Bronchial epithelial cell (primary cell): ENCODE data around the gene NAAA. TPM values are rescaled to one million over a fixed set of nuclear protein-coding genes. Genes with fewer than 3 reads are reported as not detected.

Experiments
- DNase-seq: peaks from one replicate; pipeline ENCODE4 v3.0.0-alpha.2; 2010; ENCODE audit warnings: low read depth
- FAIRE-seq: peaks from 2 replicates; lab custom pipeline; 2011; peaks lifted over from hg19 to GRCh38; lab: Jason Lieb, UNC
- H3K27me3 ChIP-seq: 2 replicates; pipeline ENCODE4 v1.5.1; 2011; ENCODE audit warnings: low read length; ENCODE audit not compliant: control insufficient read depth, insufficient read depth
- H3K36me3 ChIP-seq: 2 replicates; pipeline ENCODE4 v1.5.1; 2011; ENCODE audit warnings: low read length; ENCODE audit not compliant: control insufficient read depth, insufficient read depth
- H3K4me3 ChIP-seq: 2 replicates; pipeline ENCODE4 v1.5.1; 2011; ENCODE audit warnings: mild to moderate bottlenecking, low read depth, low read length, control low read depth
- CTCF ChIP-seq: IDR thresholded peaks from 2 replicates; pipeline ENCODE4 v1.5.1; 2011; ENCODE audit warnings: mild to moderate bottlenecking, moderate library complexity, low read length, control low read depth, inconsistent platforms; ENCODE audit not compliant: insufficient read depth, severe bottlenecking
- total RNA-seq: library from RNA; depleted of rRNA; stranded (reverse); fragments of >200 nt; gene quantifications from 2 replicates; pipeline ENCODE4 v1.2.1, GENCODE V29; 2014

The NAAA gene
- total RNA-seq, 1 donor from 2014 or later, result 26.9 TPM

GRCh38 chr4:75924309-75924827 is 16.4 kb downstream of the NAAA start:
- no peaks in the 10 kb centered on the region for H3K36me3 ChIP-seq

GRCh38 chr4:75922588-75922987 is 18.2 kb downstream of the NAAA start:
- DNase-seq (no peak), FAIRE-seq (no peak)
- no peak for TF ChIP-seq CTCF
- Histone ChIP-seq H3K36me3 (no peaks in the 10 kb centered on the region), H3K27me3 (no peaks in the 10 kb centered on the region), H3K4me3 (no peak overlapping the region)

More at GRCh38 chr4:75924309-75924827, 16.4 kb downstream of the NAAA start:
- TF ChIP-seq CTCF, result no peak
- no peak overlapping the region for H3K4me3 ChIP-seq
- no peak for FAIRE-seq
- no peak for DNase-seq
- H3K27me3 ChIP-seq, result no peaks in the 10 kb centered on the region

- Histone ChIP-seq H3K4me3 (no peak overlapping the region), H3K36me3 (no peaks in the 10 kb centered on the region), H3K27me3 (no peaks in the 10 kb centered on the region)
- no peak for FAIRE-seq
- no peak for TF ChIP-seq CTCF
- no peak for DNase-seq
Measured at GRCh38 chr4:75921910-75922309, 18.9 kb downstream of the NAAA start.

- TF ChIP-seq CTCF, result no peak
- FAIRE-seq (no peak), DNase-seq (no peak)
- H3K4me3 ChIP-seq, result no peak overlapping the region
- no peaks in the 10 kb centered on the region for H3K36me3 ChIP-seq
- H3K27me3 ChIP-seq, result no peaks in the 10 kb centered on the region
Measured at GRCh38 chr4:75920327-75920726, 20.5 kb downstream of the NAAA start.

- TF ChIP-seq CTCF, result no peak
- no peak overlapping the region for H3K4me3 ChIP-seq
- DNase-seq, result no peak
- H3K27me3 ChIP-seq, result no peaks in the 10 kb centered on the region
- no peaks in the 10 kb centered on the region for H3K36me3 ChIP-seq
- FAIRE-seq, result no peak
Measured at GRCh38 chr4:75919920-75920319, 20.9 kb downstream of the NAAA start.

GRCh38 chr4:75916091-75916661 is 24.6 kb downstream of the NAAA start:
- peak; percentile 55 for DNase-seq

More at GRCh38 chr4:75916091-75916661, 24.6 kb downstream of the NAAA start:
- peak; percentile 81 for TF ChIP-seq CTCF
- FAIRE-seq, result no peak
- no peak overlapping the region for H3K4me3 ChIP-seq
- no peaks in the 10 kb centered on the region for H3K27me3 ChIP-seq
- no peaks in the 10 kb centered on the region for H3K36me3 ChIP-seq
